Thymus (tissue), 11 donors: ENCODE measurements around the gene SYT5. TPM values are rescaled to one million over a fixed set of nuclear protein-coding genes. Genes with fewer than 3 reads are reported as not detected.

Source experiments
- DNase-seq, 9 donors: peaks; one replicate each; pipeline ENCODE4 v3.0.0-alpha.2; 2013; ENCODE audit warnings: low spot score in 9 of 9, low read depth in 6 of 9, missing footprints in 1 of 9
- H3K27ac ChIP-seq, 2 donors: one replicate each; pipeline ENCODE4 v1.5.1; 2013; ENCODE audit warnings: control low read depth in 1 of 2, low read depth in 1 of 2, low read length in 1 of 2, mild to moderate bottlenecking in 1 of 2, moderate library complexity in 1 of 2
- H3K27me3 ChIP-seq, 2 donors: one replicate each; pipeline ENCODE4 v1.5.1; 2013; ENCODE audit warnings: low read length in 1 of 2; ENCODE audit not compliant: control insufficient read depth in 2 of 2, insufficient read depth in 1 of 2
- H3K36me3 ChIP-seq, 2 donors: one replicate each; pipeline ENCODE4 v1.5.1; 2013; ENCODE audit warnings: low read length in 1 of 2, mild to moderate bottlenecking in 1 of 2, moderate library complexity in 1 of 2; ENCODE audit not compliant: control insufficient read depth in 2 of 2, insufficient read depth in 2 of 2
- H3K4me1 ChIP-seq, 2 donors: one replicate each; pipeline ENCODE4 v1.5.1; 2013; ENCODE audit warnings: low read length in 2 of 2; ENCODE audit not compliant: control insufficient read depth in 2 of 2, insufficient read depth in 2 of 2
- H3K4me3 ChIP-seq, 2 donors: one replicate each; pipeline ENCODE4 v1.5.1; 2013; ENCODE audit warnings: low read length in 2 of 2, control low read depth in 1 of 2, mild to moderate bottlenecking in 1 of 2
- H3K9me3 ChIP-seq, 2 donors: one replicate each; pipeline ENCODE4 v1.5.1; 2013; ENCODE audit warnings: low read length in 1 of 2, mild to moderate bottlenecking in 1 of 2; ENCODE audit not compliant: control insufficient read depth in 2 of 2, insufficient read depth in 1 of 2
- WGBS: extraction: QIAGEN DNeasy Blood & Tissue Kit; methylation state at CpG from one replicate; pipeline ENCODE4 v1.1.7; 2013; 5-methylcytosine and 5-hydroxymethylcytosine counted together
- polyA plus RNA-seq: library from polyadenylated mRNA; stranded (reverse); fragments of 200-250 nt; gene quantifications from one replicate; pipeline ENCODE4 v1.2.3, GENCODE V29; 2013
- total RNA-seq: library from RNA; stranded (reverse); fragments of 120-200 nt; gene quantifications from one replicate; pipeline ENCODE4 v1.2.4, GENCODE V29; 2013
- donor health status: healthy.

SYT5 gene
- total and polyA plus RNA-seq, 2 donors, result 0.24 to 0.32 TPM

GRCh38 chr19:55165952-55166529 is 14.0 kb downstream of the SYT5 start:
- Histone ChIP-seq H3K9me3 (peaks cover 1 to 5% of the 10 kb centered on the region in 2 donors), H3K4me3 (peak overlapping the region; percentile 9 to 13), H3K4me1 (peaks cover 9 to 16% of the 10 kb centered on the region in 2 donors), H3K27ac (no peak overlapping the region), H3K36me3 (no peaks in the 10 kb centered on the region), H3K27me3 (peaks cover 26 to 74% of the 10 kb centered on the region in 2 donors)
- 3% methylated on average over 34 of the region's 34 CpGs for WGBS
- peak in 2 of 9 donors; percentile 69 to 75 for DNase-seq

GRCh38 chr19:55161571-55162322 is 18.3 kb downstream of the SYT5 start:
- H3K27ac ChIP-seq, result no peak overlapping the region
- 38% methylated on average over 61 of the region's 61 CpGs for WGBS
- H3K9me3 ChIP-seq, result peaks cover 4 to 9% of the 10 kb centered on the region in 2 donors
- H3K4me3 ChIP-seq, result no peak overlapping the region
- no peak for DNase-seq
- peaks cover 34 to 75% of the 10 kb centered on the region in 2 donors for H3K27me3 ChIP-seq
- H3K36me3 ChIP-seq, result no peaks in the 10 kb centered on the region
- H3K4me1 ChIP-seq, result peaks cover 5 to 15% of the 10 kb centered on the region in 2 donors

DNA sequence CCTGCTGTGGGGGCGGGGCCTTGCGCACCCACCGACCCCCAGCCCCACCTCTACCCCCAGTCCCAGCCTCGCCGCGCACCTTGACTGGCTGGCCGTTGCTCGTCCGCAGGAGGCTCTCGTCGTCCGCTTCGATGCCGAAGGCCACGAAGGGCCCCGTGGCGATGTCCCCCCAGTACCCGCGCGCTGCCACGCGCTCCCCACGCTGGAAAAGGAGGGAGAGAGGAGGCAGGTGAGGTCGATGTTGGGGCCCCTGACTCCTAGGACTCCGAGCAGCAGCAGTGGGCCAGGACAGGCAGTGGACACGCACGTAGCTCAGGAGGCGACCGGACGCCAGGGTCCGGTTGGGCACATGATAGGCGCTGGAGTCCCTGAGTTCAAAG is 19.1 kb downstream of the SYT5 start:
- Histone ChIP-seq H3K4me3 (no peak overlapping the region), H3K27me3 (peaks cover 36 to 75% of the 10 kb centered on the region in 2 donors)
- no peak for DNase-seq

DNA sequence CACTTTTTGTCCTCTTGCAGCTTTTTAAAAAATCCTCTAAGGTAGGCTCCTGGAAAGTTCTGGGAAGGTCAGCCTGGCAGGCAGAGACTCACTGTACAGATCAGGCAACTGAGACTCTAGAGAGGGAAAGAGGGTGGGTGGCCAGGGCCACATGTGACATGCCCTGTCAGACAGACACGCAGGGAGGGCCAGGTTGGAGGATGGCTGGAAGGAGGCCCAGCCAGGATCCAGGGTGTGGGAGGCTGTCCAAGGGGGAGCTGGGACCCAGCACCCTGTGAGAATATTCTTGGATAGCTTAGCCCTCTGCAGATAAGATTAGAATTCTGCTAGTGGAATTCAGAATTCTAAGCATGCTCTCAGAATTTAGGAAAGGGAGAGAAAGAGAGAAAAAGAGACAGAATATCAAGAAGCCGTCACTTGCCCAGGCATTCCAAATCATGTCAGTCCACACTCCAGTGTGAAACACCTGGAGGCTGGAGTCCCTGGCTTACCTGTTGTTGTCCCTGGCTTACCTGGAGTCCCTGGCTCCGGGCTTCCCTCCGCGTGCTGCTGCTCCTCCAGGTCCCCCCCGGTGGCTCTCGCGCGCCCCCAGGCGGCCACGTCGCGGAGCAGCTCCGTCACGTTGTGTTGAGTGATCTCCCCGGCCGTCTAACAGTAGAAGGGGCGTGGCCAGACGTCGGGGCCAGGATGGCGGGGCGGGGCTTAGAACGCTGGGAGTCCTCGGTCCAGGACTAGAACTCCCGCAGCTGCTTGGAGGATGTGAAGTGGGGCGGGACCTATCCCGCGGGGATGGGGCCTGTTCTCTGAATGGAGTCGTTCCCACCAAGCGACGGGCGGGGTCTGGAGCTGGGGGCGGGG is 19.7 kb downstream of the SYT5 start:
- peaks cover 0 to 8% of the 10 kb centered on the region in 2 donors for H3K4me1 ChIP-seq
- peak in 7 of 9 donors; percentile 56 to 86 (median 80) for DNase-seq
- 5% methylated on average over 33 of the region's 33 CpGs for WGBS
- H3K27me3 ChIP-seq, result peaks cover 36 to 72% of the 10 kb centered on the region in 2 donors
- H3K27ac ChIP-seq, result no peak overlapping the region
- no peak overlapping the region for H3K4me3 ChIP-seq
- peaks cover 3 to 5% of the 10 kb centered on the region in 2 donors for H3K9me3 ChIP-seq
- no peaks in the 10 kb centered on the region for H3K36me3 ChIP-seq

More for the DNA sequence above, 19.1 kb downstream of the SYT5 start:
- 23% methylated on average over 32 of the region's 32 CpGs for WGBS
- peaks cover 3 to 5% of the 10 kb centered on the region in 2 donors for H3K9me3 ChIP-seq
- no peaks in the 10 kb centered on the region for H3K36me3 ChIP-seq
- H3K4me1 ChIP-seq, result peaks cover 0 to 11% of the 10 kb centered on the region in 2 donors
- no peak overlapping the region for H3K27ac ChIP-seq

GRCh38 chr19:55158848-55159749 is 21.0 kb downstream of the SYT5 start:
- WGBS, result 90% methylated on average over 18 of the region's 18 CpGs

DNA sequence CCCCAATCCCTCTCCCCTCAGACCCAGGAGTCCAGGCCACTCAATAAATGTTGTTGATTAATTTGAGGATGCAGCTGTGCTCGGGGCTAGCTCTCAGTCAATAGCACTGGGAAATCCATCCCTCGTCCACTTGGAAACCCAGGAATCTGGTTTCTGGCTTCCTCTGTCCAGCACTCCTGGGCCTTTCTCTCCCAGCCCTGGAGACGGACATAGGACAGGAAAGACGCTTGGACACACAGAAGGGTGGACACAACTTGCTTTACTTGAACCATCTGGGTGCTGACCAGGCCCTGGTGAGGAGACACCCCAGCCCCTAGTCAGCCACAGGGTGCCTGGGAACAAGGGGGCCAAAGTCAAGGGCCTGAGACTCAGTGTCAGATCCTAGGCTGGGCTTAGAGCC is 21.7 kb downstream of the SYT5 start:
- no peak for DNase-seq
- Histone ChIP-seq H3K27me3 (peaks cover 36 to 64% of the 10 kb centered on the region in 2 donors), H3K4me3 (no peak overlapping the region), H3K36me3 (no peaks in the 10 kb centered on the region), H3K4me1 (peaks cover 3 to 8% of the 10 kb centered on the region in 2 donors), H3K27ac (no peak overlapping the region), H3K9me3 (peaks cover 3 to 5% of the 10 kb centered on the region in 2 donors)
- WGBS, result 81% methylated on average over 4 of the region's 4 CpGs

More at GRCh38 chr19:55158848-55159749, 21.0 kb downstream of the SYT5 start:
- Histone ChIP-seq H3K4me1 (peaks cover 0 to 8% of the 10 kb centered on the region in 2 donors), H3K27me3 (peaks cover 36 to 69% of the 10 kb centered on the region in 2 donors), H3K4me3 (no peak overlapping the region), H3K9me3 (peaks cover 3 to 5% of the 10 kb centered on the region in 2 donors), H3K27ac (no peak overlapping the region), H3K36me3 (no peaks in the 10 kb centered on the region)
- DNase-seq, result no peak

DNA sequence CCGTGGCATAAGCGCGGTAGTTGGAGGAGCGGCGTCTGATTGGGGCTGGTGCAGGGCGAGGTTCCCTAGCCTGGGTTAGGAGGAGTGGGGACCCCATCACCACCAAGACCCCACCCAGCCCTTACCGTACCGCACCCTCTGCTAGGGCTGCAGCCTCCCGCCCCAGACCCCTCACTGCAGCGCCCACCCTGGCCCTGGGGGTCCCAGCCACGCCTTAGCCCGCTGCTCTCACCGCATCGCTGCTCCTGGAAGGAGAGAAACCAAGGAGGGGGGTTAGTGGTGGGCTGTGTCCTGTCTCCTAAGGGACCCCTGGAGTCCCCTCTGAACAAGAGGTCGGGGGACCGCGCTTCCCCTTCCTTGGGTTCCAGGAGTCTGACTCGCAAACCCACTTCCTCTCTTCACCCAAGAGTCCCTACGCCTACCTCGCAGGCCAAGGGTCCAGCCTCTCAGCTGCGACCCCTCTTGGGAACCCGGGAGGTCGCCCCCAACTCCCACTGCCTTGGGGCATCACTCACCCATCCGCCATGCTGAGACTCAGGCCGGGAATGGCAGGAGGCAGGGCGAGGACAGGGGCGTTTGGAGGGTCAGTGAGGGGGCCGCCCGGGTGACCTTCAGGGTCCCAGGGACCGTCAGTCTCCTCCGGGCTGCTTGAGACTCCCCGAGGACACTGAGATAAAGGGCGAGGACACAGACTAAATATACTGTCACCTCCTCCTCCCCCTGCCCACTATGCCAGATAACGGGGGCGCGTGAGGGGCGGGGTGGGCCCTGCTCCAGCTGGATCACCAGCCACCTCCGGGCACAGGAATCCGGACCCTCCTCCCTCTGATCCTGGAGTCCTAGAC is 22.8 kb downstream of the SYT5 start, which contains the start of gene TNNI3:
Gene TNNI3, minus strand, starts transcription at position 669 of the 845 bp plus-strand sequence. Its CDS starts 143 bp downstream, at position 526.
- no peak for DNase-seq
- WGBS, result 61% methylated on average over 39 of the region's 39 CpGs

More for the DNA sequence above, 22.8 kb downstream of the SYT5 start, which contains the start of gene TNNI3:
- peaks cover 34 to 56% of the 10 kb centered on the region in 2 donors for H3K27me3 ChIP-seq
- no peak within 1 kb of the TSS for H3K27ac ChIP-seq
- no peak within 1 kb of the TSS for H3K4me3 ChIP-seq
- H3K36me3 ChIP-seq, result no peaks in the 10 kb centered on the region
- peaks cover 3 to 5% of the 10 kb centered on the region in 2 donors for H3K9me3 ChIP-seq
- peaks cover 3 to 8% of the 10 kb centered on the region in 2 donors for H3K4me1 ChIP-seq
